RWPE1 (cell line): Measurements from ENCODE around the gene SHC3.

Experiments
- CTCF ChIA-PET: fragments of 350-600 bp; sonication (Branson Sonifier 250); formaldehyde crosslinking; extraction: SDS; loops from one replicate; lab custom pipeline; 2021; lab: Yijun Ruan, JAX
- POLR2A ChIA-PET: fragments of 400-600 bp; formaldehyde crosslinking; extraction: SDS; loops from one replicate; lab custom pipeline; 2020; ENCODE audit warnings: antibody characterized with exemption; ENCODE audit not compliant: low non-redundant PET; lab: Yijun Ruan, JAX
- DNase-seq: peaks from one replicate; pipeline ENCODE4 v3.0.0; 2012; ENCODE audit warnings: low spot score
- H3K27ac ChIP-seq: fragments of 450-650 bp; 2 replicates; pipeline ENCODE4 v1.5.1; 2017
- CTCF ChIP-seq: fragments of 450-650 bp; conservative IDR thresholded peaks from 2 replicates; pipeline ENCODE4 v1.5.1; 2017; ENCODE audit warnings: low read depth, mild to moderate bottlenecking

SHC3 gene

GRCh38 chr9:89116805-89117192 lies 61.8 kb downstream of the SHC3 start:
- no peak for TF ChIP-seq CTCF
- DNase-seq, result no peak
- CTCF ChIA-PET, result no interaction called here
- no peak overlapping the region for H3K27ac ChIP-seq
- POLR2A ChIA-PET, result no interaction called here

- DNase-seq, result no peak
- ChIA-PET CTCF (no interaction called here), POLR2A (no interaction called here)
- TF ChIP-seq CTCF, result no peak
- H3K27ac ChIP-seq, result no peak overlapping the region
Observed at GRCh38 chr9:89116064-89116804, 62.4 kb downstream of the SHC3 start.

GRCh38 chr9:89115426-89115825 lies 63.2 kb downstream of the SHC3 start:
- H3K27ac ChIP-seq, result no peak overlapping the region
- no peak for TF ChIP-seq CTCF
- ChIA-PET POLR2A (no interaction called here), CTCF (no interaction called here)
- no peak for DNase-seq

DNA sequence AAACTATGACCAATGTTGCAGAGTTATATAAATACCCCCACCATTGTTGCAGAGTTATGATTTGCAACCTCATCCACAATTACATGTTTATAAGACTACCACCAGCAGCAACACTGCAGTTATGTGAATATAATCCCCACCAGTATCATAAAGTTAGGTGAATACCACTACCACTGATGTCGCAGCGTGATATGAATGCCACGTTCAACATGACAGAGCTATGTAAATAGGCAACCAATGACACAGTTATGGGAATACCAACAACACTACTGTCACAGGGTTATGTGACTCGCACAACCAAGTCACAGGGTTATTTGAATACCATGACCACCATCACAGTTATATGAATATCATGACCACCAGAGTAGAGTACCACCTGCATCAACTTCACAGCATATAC lies 63.9 kb downstream of the SHC3 start:
- ChIA-PET CTCF (no interaction called here), POLR2A (no interaction called here)
- DNase-seq, result no peak
- no peak for TF ChIP-seq CTCF
- no peak overlapping the region for H3K27ac ChIP-seq

DNA sequence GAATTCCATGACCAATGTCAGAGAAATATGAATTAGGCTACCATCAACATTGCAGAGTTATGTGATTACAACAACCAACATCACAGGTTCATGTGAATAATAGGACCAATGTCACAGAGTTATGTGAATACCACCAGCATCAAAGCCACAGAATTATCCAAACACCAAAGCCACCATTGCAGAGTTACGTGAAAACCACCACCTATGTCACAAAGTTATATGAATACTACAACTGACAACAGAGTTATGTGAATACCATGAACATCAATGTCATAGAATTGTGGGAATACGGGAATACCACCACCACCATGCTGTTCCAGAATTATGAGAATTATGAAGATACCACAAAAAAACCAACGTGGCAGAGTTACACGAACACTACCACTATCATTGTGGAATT lies 64.8 kb downstream of the SHC3 start:
- POLR2A ChIA-PET, result no interaction called here
- CTCF ChIA-PET, result no interaction called here
- H3K27ac ChIP-seq, result no peak overlapping the region
- DNase-seq, result no peak
- no peak for TF ChIP-seq CTCF

- no peak for TF ChIP-seq CTCF
- no peak for DNase-seq
- POLR2A ChIA-PET, result no interaction called here
- no peak overlapping the region for H3K27ac ChIP-seq
- CTCF ChIA-PET, result interaction anchor here (0.6 kb wide), 1 partner anchor 473 kb away, joined by 7 read pairs; no protein-coding TSS in a partner anchor
Observed at GRCh38 chr9:89112243-89112642, 66.4 kb downstream of the SHC3 start.
